Superior temporal gyrus (tissue), 1 donor: ENCODE data around the gene CWC25.
A peak's percentile ranks its signal among the peaks of the same experiment; 100 is the strongest.

Experiments used
- DNase-seq: peaks from one replicate; pipeline ENCODE4 v3.0.0-alpha.2; 2016; ENCODE audit errors: extremely low spot score

Gene CWC25

GRCh38 chr17:38786372-38786771 is 38.7 kb downstream of the CWC25 start:
- no peak for DNase-seq

GRCh38 chr17:38783227-38783626 is 41.9 kb downstream of the CWC25 start:
- no peak for DNase-seq

GRCh38 chr17:38779965-38780752 is 45.0 kb downstream of the CWC25 start:
- no peak for DNase-seq

- no peak for DNase-seq
Observed at GRCh38 chr17:38777641-38778250, 47.4 kb downstream of the CWC25 start.

GRCh38 chr17:38773258-38773657 is 51.9 kb downstream of the CWC25 start:
- no peak for DNase-seq

GRCh38 chr17:38768417-38768816 is 56.7 kb downstream of the CWC25 start:
- no peak for DNase-seq

GRCh38 chr17:38766341-38766740 is 58.8 kb downstream of the CWC25 start:
- DNase-seq: no peak

GRCh38 chr17:38762231-38762630 is 62.9 kb downstream of the CWC25 start:
- no peak for DNase-seq

GRCh38 chr17:38761612-38762011 is 63.5 kb downstream of the CWC25 start:
- DNase-seq: no peak

- no peak for DNase-seq
Observed at GRCh38 chr17:38753071-38753506, 72.0 kb downstream of the CWC25 start.

- peak; percentile 100 for DNase-seq
Observed at GRCh38 chr17:38752308-38753070, 72.6 kb downstream of the CWC25 start, which contains the start of gene PSMB3. Gene PSMB3 (plus strand): TSS chr17:38752741. CDS start chr17:38752827, 86 bp downstream.

- DNase-seq: peak; percentile 89
Observed at GRCh38 chr17:38751808-38752307, 73.3 kb downstream of the CWC25 start.

- DNase-seq: peak; percentile 43
Observed at GRCh38 chr17:38751144-38751807, 73.8 kb downstream of the CWC25 start.
